Thymus (tissue), 11 donors: ENCODE measurements around the gene CHIT1. TPM values are rescaled to one million over a fixed set of nuclear protein-coding genes. Genes with fewer than 3 reads are reported as not detected.
"Not testable (repeated sequence)": the region's sequence is repeated elsewhere in the genome, so short reads cannot be mapped to it uniquely, and the experiment has no call there.

Experiments used
- DNase-seq, 9 donors: peaks; one replicate each; pipeline ENCODE4 v3.0.0-alpha.2; 2013; ENCODE audit warnings: low spot score in 9 of 9, low read depth in 6 of 9, missing footprints in 1 of 9
- H3K27ac ChIP-seq, 2 donors: one replicate each; pipeline ENCODE4 v1.5.1; 2013; ENCODE audit warnings: control low read depth in 1 of 2, low read depth in 1 of 2, low read length in 1 of 2, mild to moderate bottlenecking in 1 of 2, moderate library complexity in 1 of 2
- H3K27me3 ChIP-seq, 2 donors: one replicate each; pipeline ENCODE4 v1.5.1; 2013; ENCODE audit warnings: low read length in 1 of 2; ENCODE audit not compliant: control insufficient read depth in 2 of 2, insufficient read depth in 1 of 2
- H3K36me3 ChIP-seq, 2 donors: one replicate each; pipeline ENCODE4 v1.5.1; 2013; ENCODE audit warnings: low read length in 1 of 2, mild to moderate bottlenecking in 1 of 2, moderate library complexity in 1 of 2; ENCODE audit not compliant: control insufficient read depth in 2 of 2, insufficient read depth in 2 of 2
- H3K4me1 ChIP-seq, 2 donors: one replicate each; pipeline ENCODE4 v1.5.1; 2013; ENCODE audit warnings: low read length in 2 of 2; ENCODE audit not compliant: control insufficient read depth in 2 of 2, insufficient read depth in 2 of 2
- H3K4me3 ChIP-seq, 2 donors: one replicate each; pipeline ENCODE4 v1.5.1; 2013; ENCODE audit warnings: low read length in 2 of 2, control low read depth in 1 of 2, mild to moderate bottlenecking in 1 of 2
- H3K9me3 ChIP-seq, 2 donors: one replicate each; pipeline ENCODE4 v1.5.1; 2013; ENCODE audit warnings: low read length in 1 of 2, mild to moderate bottlenecking in 1 of 2; ENCODE audit not compliant: control insufficient read depth in 2 of 2, insufficient read depth in 1 of 2
- WGBS: extraction: QIAGEN DNeasy Blood & Tissue Kit; methylation state at CpG from one replicate; pipeline ENCODE4 v1.1.7; 2013; 5-methylcytosine and 5-hydroxymethylcytosine counted together
- polyA plus RNA-seq: library from polyadenylated mRNA; stranded (reverse); fragments of 200-250 nt; gene quantifications from one replicate; pipeline ENCODE4 v1.2.3, GENCODE V29; 2013
- total RNA-seq: library from RNA; stranded (reverse); fragments of 120-200 nt; gene quantifications from one replicate; pipeline ENCODE4 v1.2.4, GENCODE V29; 2013
- donor health status: healthy.

The CHIT1 gene
- total and polyA plus RNA-seq, 2 donors, result 6.2 to 36.0 TPM

- H3K36me3 ChIP-seq, result no peaks in the 10 kb centered on the region
- H3K27ac ChIP-seq, result no peak overlapping the region
- no peak overlapping the region for H3K4me3 ChIP-seq
- peaks cover 0 to 1% of the 10 kb centered on the region in 2 donors for H3K9me3 ChIP-seq
- WGBS, result 92% methylated on average over 2 of the region's 2 CpGs
- DNase-seq, result no peak
- H3K27me3 ChIP-seq, result peaks cover 0 to 4% of the 10 kb centered on the region in 2 donors
- H3K4me1 ChIP-seq, result peaks cover 5 to 11% of the 10 kb centered on the region in 2 donors
These were observed 22.0 kb upstream of the CHIT1 start for GRCh38 chr1:203251466-203251865.

DNA sequence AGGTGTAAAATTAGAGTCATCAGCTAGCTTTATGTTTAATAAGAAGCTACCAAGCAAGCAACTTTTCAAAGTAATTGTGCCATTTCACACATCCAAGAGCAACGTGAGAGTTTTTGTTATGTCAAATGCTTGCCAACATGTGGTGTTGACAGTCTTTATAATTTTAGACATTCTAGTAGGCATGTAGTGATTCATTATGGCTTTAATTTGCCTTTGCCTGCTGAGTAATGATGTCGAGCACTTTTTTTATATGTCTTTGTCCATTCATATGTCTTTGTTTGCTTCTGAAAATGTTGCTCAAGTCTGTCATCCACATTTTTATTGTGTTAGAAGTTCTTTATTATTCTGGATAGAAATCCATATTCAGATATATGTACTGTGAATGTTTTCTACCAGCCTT, 21.4 kb upstream of the CHIT1 start:
- no peak overlapping the region for H3K4me3 ChIP-seq
- no peak overlapping the region for H3K27ac ChIP-seq
- WGBS, result 88% methylated on average over 2 of the region's 2 CpGs

GRCh38 chr1:203244776-203245175, 15.3 kb upstream of the CHIT1 start:
- DNase-seq, result no peak
- Histone ChIP-seq H3K27me3 (peaks cover 0 to 4% of the 10 kb centered on the region in 2 donors), H3K4me3 (no peak overlapping the region), H3K4me1 (no peaks in the 10 kb centered on the region), H3K9me3 (no peaks in the 10 kb centered on the region), H3K27ac (no peak overlapping the region), H3K36me3 (no peaks in the 10 kb centered on the region)
- 50% methylated on average over 4 of the region's 4 CpGs for WGBS

More for the DNA sequence above, 21.4 kb upstream of the CHIT1 start:
- Histone ChIP-seq H3K36me3 (no peaks in the 10 kb centered on the region), H3K4me1 (peaks cover 5 to 11% of the 10 kb centered on the region in 2 donors), H3K27me3 (peaks cover 0 to 4% of the 10 kb centered on the region in 2 donors), H3K9me3 (no peaks in the 10 kb centered on the region)
- DNase-seq, result no peak

- not testable (repeated sequence) for H3K4me3 ChIP-seq, H3K27me3 ChIP-seq, DNase-seq, H3K36me3 ChIP-seq, H3K9me3 ChIP-seq, H3K4me1 ChIP-seq, H3K27ac ChIP-seq
- 96% methylated on average over 5 of the region's 5 CpGs for WGBS
These were observed 12.2 kb upstream of the CHIT1 start for GRCh38 chr1:203241708-203242107.

GRCh38 chr1:203239526-203240305, 10.2 kb upstream of the CHIT1 start:
- Histone ChIP-seq H3K27ac (no peak overlapping the region), H3K4me1 (no peaks in the 10 kb centered on the region), H3K36me3 (no peaks in the 10 kb centered on the region), H3K9me3 (peaks cover 0 to 8% of the 10 kb centered on the region in 2 donors), H3K4me3 (no peak overlapping the region), H3K27me3 (no peaks in the 10 kb centered on the region)
- WGBS, result 80% methylated on average over 5 of the region's 5 CpGs
- no peak for DNase-seq

DNA sequence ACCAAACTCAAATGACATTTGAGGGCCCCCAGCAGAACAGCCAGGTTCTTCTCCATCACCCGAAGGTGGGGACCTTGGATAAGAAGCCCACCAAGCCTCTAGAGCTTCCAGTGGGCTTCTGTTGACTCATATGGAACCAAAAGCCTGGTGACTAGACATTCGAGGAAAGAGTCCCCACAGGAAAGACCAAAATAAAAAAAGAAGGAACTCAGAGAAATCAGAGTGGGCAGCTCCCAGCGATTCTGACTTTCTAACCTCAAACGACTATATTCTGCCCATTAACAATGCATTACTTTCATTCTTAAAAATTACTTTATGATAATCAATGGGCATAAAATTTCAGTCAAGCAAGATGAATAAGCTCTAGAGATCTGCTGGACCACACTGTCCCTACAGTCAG, 9.6 kb upstream of the CHIT1 start:
- no peak for DNase-seq
- peaks cover 0 to 8% of the 10 kb centered on the region in 2 donors for H3K9me3 ChIP-seq
- WGBS, result 27% methylated on average over 4 of the region's 4 CpGs
- no peak overlapping the region for H3K4me3 ChIP-seq
- no peak overlapping the region for H3K27ac ChIP-seq
- H3K4me1 ChIP-seq, result no peaks in the 10 kb centered on the region
- no peaks in the 10 kb centered on the region for H3K27me3 ChIP-seq
- H3K36me3 ChIP-seq, result no peaks in the 10 kb centered on the region

GRCh38 chr1:203238535-203238934, 9.1 kb upstream of the CHIT1 start:
- H3K27ac ChIP-seq, result no peak overlapping the region
- H3K4me3 ChIP-seq, result no peak overlapping the region
- no peak for DNase-seq
- H3K36me3 ChIP-seq, result no peaks in the 10 kb centered on the region
- H3K27me3 ChIP-seq, result no peaks in the 10 kb centered on the region
- peaks cover 1 to 8% of the 10 kb centered on the region in 2 donors for H3K9me3 ChIP-seq
- H3K4me1 ChIP-seq, result no peaks in the 10 kb centered on the region

DNA sequence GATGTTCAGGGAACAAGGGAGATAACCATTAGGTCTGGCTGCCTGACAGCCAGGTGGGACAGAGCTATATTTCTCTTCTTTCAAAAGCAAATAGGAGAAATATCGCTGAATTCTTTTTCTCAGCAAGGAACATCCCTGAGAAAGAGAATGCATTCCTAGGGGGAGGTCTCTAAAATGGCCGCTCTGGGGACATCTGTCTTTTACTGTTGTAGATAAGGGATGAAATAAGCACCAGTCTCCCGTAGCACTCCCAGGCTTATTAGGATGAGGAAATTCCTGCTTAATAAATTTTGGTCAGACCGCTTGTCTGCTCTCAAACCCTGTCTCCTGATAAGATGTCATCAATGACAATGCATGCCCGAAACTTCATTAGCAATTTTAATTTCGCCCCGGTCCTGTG, 5.4 kb upstream of the CHIT1 start:
- 94% methylated on average over 7 of the region's 7 CpGs for whole genome bisulfite sequencing
- not testable (repeated sequence) for H3K27ac ChIP-seq, H3K36me3 ChIP-seq, H3K27me3 ChIP-seq, H3K4me1 ChIP-seq, H3K9me3 ChIP-seq, H3K4me3 ChIP-seq, DNase-seq

DNA sequence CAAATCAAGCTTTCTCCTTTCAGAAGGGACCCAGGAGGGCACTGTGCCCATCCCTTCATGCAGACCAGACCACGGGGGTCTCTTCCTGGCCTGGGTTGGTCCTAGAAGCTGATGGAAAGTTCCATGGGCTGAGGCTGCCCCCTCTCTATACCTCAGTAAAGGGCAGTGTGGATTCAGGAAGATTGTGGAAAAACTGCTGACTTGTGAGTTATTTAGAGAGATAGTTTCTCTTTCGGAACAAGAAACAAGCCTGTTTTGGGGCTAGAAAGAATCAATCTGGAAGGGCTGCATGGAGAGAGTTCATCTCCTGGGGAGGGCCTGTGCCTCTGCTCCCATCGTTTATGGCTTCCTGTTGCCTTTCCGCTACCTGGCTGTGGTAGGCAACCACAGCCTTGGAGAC, 803 bp downstream of the CHIT1 start:
- no peak for DNase-seq
- H3K27me3 ChIP-seq, result peaks cover 0 to 6% of the 10 kb centered on the region in 2 donors
- H3K4me3 ChIP-seq, result no peak overlapping the region
- no peaks in the 10 kb centered on the region for H3K4me1 ChIP-seq
- no peaks in the 10 kb centered on the region for H3K36me3 ChIP-seq
- no peak overlapping the region for H3K27ac ChIP-seq
- WGBS, result 67% methylated on average over 4 of the region's 4 CpGs
- H3K9me3 ChIP-seq, result no peaks in the 10 kb centered on the region
